Measurements from ENCODE around the gene PDZRN4.

- no peak for TF ChIP-seq EZH2 (IDR thresholded peaks at IDR 0.05; ENCODE audit: low read depth, unreplicated experiment)
- TF ChIP-seq CTCF (conservative IDR thresholded peaks at IDR 0.05; ENCODE audit: low read depth in 2 of 2): 0 out of 4 replicates have a peak, but pooled peaks of 1 of the 2 experiments have one; percentile 13
Measured at GRCh38 chr12:41409628-41410027, 221.5 kb downstream of the PDZRN4 start.
